Measurements from ENCODE around the gene LIPK.

DNA sequence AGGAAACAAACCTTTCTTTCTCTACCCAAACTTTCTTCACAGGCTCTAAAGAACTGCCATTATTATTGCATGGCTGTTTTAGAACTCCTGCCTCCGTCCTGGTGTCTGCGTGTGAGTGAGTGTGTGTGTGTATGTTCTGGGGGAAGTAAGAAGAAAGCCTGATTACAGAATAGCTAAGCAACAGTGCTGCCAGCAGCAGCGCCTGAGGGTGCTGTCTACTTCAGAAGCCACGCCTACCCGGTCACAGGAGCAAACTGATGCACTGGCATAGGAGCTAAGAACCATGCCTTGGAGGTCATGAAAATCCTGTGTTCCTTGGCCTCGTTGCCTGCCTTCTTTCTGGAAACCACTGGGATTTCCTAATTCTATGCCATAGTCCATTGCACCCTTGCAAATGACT, 25.2 kb downstream of the LIPK start:
- TF ChIP-seq CTCF (IDR thresholded peaks at IDR 0.05; ENCODE audit: control extremely low read depth in 1 of 3, insufficient read depth in 1 of 3, low read depth in 1 of 3, low read length in 3 of 3), result no peak
- TF ChIP-seq EZH2 (IDR thresholded peaks at IDR 0.05; ENCODE audit: low read depth, low read length, severe bottlenecking), result no peak
- TF ChIP-seq MAX (IDR thresholded peaks at IDR 0.05), result no peak
- no peak for TF ChIP-seq POLR2A (IDR thresholded peaks at IDR 0.05; ENCODE audit: control extremely low read depth in 1 of 2, low read depth in 2 of 2, low read length in 2 of 2)
- TF ChIP-seq POLR2AphosphoS5 (IDR thresholded peaks at IDR 0.05; ENCODE audit: low read depth, low read length), result no peak

Measured in H1 (cell line).